ENCODE data around the gene RPAP3.

RPAP3 gene, protein sequence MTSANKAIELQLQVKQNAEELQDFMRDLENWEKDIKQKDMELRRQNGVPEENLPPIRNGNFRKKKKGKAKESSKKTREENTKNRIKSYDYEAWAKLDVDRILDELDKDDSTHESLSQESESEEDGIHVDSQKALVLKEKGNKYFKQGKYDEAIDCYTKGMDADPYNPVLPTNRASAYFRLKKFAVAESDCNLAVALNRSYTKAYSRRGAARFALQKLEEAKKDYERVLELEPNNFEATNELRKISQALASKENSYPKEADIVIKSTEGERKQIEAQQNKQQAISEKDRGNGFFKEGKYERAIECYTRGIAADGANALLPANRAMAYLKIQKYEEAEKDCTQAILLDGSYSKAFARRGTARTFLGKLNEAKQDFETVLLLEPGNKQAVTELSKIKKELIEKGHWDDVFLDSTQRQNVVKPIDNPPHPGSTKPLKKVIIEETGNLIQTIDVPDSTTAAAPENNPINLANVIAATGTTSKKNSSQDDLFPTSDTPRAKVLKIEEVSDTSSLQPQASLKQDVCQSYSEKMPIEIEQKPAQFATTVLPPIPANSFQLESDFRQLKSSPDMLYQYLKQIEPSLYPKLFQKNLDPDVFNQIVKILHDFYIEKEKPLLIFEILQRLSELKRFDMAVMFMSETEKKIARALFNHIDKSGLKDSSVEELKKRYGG

DNA sequence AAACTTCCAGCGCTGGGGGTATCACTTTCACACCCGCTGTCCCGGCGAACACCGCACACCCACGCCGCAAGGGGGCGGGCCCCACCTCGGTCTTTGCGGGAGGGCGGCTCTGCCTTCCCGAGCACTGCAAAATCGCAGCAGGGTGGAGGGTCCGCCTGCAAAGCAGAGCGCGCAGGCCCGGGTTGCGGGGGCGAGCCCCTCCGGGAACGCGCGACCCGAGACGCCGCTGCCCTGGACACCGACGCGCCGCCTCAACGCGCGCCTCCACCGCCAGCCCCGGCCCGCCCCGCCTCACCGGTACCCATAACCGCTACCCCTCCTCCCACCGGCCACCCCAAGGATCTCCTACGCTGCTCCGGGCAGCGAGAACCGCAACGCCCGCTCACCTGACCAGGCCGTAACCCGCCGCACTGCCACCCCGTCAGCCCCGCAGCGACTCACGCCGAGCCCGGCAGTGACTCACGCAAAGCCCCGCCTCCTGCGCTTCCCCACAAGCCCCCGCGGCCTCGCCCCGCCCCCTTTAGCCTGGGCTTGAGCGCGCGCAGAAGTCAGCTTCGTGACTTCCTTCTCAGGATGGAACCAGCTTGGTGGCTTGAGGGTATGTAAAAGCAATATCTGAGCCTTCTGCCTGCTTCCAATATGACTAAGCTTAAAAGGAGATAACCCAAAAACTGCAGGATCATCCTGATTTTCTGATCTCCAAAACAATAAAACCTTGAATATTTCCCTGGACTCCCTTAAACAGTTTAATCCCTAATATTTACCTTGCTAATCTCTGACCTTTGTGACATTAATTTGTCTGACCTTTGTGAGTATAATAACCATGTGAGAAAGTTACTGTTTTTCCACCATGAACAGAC lies at the start of gene RPAP3:
RPAP3 (minus strand) TSS at position 465 of the 860 bp plus-strand sequence. CDS start 3,190 bp downstream, outside the sequence.
- TF ChIP-seq, protein P1, sequence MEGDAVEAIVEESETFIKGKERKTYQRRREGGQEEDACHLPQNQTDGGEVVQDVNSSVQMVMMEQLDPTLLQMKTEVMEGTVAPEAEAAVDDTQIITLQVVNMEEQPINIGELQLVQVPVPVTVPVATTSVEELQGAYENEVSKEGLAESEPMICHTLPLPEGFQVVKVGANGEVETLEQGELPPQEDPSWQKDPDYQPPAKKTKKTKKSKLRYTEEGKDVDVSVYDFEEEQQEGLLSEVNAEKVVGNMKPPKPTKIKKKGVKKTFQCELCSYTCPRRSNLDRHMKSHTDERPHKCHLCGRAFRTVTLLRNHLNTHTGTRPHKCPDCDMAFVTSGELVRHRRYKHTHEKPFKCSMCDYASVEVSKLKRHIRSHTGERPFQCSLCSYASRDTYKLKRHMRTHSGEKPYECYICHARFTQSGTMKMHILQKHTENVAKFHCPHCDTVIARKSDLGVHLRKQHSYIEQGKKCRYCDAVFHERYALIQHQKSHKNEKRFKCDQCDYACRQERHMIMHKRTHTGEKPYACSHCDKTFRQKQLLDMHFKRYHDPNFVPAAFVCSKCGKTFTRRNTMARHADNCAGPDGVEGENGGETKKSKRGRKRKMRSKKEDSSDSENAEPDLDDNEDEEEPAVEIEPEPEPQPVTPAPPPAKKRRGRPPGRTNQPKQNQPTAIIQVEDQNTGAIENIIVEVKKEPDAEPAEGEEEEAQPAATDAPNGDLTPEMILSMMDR (IDR thresholded peaks at IDR 0.05; ENCODE audit: low read depth, low read length) = peak; percentile 47
- H3K4me3 ChIP-seq (ENCODE audit: low read depth, low read length) = peak within 1 kb of the TSS; percentile 77

DNA sequence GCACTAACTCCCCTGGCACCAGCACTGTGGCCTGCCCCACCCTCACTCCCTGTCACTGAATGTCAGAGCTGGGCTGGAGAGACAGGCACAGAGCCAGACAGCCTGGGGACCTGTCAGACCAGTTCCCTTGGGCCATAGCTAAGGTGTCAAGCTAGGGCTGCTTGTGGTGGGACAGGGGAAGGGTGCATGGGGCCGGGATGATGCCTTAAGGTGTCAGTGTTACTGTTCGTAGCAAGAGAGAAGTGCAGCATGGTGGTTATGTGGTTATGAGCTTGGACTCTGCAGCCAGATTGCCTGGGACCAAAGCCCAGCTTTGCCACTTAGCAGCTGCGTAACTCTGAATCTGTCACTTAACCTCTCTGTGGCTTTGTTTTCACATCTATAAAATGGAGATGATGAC lies 49.1 kb upstream of the RPAP3 start:
- TF ChIP-seq, protein P1 (IDR thresholded peaks at IDR 0.05; ENCODE audit: low read depth, low read length) = no peak
- no peak overlapping the region for H3K4me3 ChIP-seq (ENCODE audit: low read depth, low read length)

DNA sequence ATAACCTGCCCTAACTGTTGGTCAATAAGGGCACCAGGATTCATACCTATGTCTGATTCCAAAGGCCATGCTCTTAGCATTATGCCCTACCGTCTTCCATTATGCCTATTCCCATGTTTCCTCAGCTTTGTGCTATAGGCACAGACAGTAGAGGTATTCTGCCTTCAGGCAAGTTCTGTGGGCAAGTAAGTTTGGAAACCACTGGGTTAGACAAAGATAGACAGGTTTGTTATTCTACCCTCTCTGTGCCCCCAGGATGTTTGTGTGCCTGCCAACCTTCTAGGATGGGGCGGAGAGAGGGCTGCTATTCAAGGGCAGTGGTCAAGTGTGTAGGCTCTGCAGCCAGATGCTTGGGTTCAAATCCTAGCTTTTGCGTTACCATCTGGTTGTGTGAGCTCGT lies 48.3 kb upstream of the RPAP3 start:
- TF ChIP-seq, protein P1 (IDR thresholded peaks at IDR 0.05; ENCODE audit: low read depth, low read length) = no peak
- no peak overlapping the region for H3K4me3 ChIP-seq (ENCODE audit: low read depth, low read length)

DNA sequence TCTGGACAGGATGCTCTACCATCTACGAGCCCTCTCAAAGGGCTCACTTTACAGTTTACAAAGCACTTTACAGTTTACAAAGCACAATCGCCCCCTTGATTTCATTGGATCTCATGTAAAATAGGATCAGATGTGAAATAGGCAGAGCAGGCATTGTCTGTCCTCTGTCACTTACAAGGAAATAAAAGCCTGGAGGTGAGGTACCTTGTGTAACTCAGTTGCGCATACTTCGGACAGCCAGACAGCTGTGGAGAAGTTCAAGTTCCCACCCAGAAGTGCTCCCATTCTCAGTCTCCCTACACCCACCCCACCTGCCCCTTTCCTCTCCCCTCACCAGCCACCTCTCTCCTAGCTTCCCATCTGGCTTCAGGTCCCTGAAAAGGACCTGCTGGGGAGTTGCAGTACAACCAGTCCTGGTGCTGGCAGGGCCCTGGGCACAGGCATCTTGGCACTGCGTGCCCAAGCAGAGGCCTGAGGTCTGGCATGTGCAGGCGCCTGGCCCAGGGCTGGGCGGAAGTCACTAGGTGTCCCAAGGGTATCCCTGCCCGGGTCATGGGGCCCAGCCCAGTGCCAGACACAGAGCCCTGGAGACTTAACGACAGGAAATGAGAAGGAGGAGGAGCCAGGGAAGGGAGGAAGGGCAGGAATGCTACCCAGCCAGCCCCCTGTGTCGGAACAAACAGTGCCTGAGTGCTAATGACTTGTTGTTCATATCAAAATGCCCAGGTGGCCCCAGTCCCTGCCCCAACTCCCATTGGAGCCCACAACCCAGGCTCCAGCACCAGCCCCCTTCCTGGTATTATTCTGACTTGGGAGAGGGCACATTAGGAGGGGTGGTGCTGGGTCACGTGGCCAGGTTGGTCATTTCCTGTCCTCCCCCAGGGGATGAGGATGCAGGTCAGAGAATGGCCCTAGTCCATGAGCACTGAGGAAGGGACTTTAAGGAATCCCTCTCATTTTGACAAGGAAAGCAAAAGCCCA lies 47.5 kb upstream of the RPAP3 start:
- TF ChIP-seq, protein P1 (IDR thresholded peaks at IDR 0.05; ENCODE audit: low read depth, low read length) = no peak
- H3K4me3 ChIP-seq (ENCODE audit: low read depth, low read length) = no peak overlapping the region

DNA sequence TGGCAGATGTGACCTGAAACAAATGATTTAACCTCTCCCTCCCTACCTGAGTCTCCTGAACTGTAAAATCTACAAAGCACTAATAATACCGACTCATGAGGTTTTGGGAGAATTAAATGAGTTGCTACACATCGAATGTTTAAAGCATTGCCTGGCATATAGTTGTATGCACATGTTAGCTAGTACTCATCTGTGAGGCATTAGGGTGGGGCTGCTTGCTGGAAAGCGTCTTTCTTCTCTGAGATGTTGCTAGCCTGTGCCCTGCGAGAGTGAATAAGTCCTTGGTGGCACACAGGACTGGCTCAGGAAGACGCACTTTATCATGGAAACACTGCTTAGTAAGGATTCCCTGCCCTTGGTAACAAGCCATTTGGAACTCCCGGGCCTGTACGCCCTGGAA lies 46.7 kb upstream of the RPAP3 start:
- no peak overlapping the region for H3K4me3 ChIP-seq (ENCODE audit: low read depth, low read length)
- TF ChIP-seq, protein P1 (IDR thresholded peaks at IDR 0.05; ENCODE audit: low read depth, low read length) = no peak

DNA sequence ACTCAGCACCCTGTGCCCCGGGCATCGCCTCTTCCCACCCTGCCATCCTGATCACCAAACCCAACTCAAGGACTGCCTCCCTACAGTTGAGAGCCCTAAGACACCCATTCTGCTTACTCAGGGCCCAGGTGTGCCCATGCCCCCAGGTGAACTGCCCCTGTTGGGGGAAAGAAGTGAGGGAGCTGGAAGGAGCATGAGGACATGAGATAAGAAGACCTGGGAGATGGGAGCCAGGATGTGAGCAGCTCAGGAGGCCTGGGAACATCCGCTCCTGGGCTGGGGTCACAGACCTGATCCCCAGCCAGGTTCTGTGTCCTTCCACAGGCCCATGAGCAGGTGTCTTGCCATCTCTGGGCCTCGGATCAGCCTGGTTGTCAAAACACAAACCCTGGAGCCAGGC lies 46.3 kb upstream of the RPAP3 start:
- TF ChIP-seq, protein P1 (IDR thresholded peaks at IDR 0.05; ENCODE audit: low read depth, low read length) = no peak
- H3K4me3 ChIP-seq (ENCODE audit: low read depth, low read length) = no peak overlapping the region

Measured in WI38 (cell line).